ENCODE measurements around the gene NUPR2.
"Not testable (repeated sequence)": the region's sequence is repeated elsewhere in the genome, so short reads cannot be mapped to it uniquely, and the experiment has no call there.

The NUPR2 gene, protein sequence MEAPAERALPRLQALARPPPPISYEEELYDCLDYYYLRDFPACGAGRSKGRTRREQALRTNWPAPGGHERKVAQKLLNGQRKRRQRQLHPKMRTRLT

DNA sequence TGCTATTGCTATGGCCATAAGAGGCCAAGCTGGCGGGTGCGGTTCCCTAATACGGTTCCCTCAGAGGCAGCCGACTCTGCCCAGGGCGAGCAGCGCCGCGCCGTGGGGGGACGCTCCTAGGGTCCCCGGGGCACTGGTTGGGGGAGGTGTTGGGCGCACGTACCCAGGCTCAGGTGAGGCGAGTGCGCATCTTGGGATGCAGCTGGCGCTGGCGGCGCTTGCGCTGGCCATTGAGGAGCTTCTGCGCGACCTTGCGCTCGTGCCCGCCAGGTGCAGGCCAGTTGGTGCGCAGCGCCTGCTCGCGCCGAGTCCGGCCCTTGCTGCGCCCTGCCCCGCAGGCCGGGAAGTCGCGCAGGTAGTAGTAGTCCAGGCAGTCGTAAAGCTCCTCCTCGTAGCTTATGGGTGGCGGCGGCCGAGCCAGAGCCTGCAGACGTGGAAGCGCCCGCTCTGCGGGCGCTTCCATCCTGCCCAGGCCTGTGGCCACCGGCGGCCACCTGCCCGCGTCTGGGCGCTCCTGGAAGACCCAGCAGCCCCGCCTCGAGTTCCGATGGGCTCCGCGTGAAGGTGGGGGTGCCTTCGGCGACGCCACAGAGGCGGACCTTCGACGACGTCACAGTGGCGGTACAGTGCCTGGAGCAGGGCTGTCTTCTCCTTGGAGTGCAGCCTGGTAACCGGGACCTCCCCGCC is at the start of gene NUPR2:
Gene NUPR2 (minus strand): TSS at position 566 of the 687 bp plus-strand sequence. CDS start 103 bp downstream, at position 463.
- DNase-seq, result no peak

DNA sequence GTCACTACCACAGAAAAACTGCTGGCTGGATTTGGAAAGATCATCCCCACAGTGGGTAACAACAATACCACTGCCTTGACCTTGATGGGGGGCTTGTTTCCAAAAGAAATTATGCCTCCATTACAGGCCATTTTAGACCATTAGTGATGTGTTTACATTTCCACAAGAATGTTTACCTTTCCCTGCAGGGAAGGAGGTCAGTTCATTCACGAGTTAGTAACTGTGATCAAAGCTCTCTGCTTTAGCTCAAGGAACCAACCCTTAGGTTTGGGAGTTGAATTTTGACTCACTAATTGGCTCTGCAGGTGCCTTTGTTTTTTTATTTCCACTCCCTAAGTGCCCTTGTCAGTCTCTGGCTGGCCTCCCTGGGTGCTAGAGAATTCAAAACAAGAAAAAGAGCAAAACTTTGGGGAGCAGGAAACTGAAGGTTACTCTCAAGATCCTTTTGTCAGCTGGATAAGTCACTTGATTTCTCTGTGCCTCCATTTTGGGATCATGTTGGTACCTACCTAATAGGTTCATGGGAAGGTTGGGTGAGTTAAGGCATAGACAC is 41.1 kb upstream of the NUPR2 start:
- DNase-seq, result no peak

DNA sequence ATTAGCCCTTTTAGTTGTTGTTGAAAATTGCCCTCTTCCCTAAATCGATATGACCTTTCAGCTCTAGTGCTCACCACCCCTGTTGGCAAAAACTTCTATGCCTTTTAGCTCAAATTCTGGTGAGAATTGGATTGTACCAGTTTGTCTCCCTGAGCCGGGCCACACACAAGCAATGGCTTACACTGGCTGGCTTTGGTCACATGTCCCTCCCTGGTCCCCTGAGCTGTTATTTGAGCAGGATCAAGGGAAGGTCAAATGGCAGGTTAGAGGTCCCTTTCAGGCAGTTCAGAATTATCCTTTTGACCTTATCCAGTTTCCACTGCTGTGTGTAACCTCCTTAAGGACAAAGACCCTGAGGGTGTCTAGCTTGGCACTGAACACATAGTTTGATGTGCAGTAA is 14.8 kb upstream of the NUPR2 start:
- DNase-seq, result not testable (repeated sequence)

DNA sequence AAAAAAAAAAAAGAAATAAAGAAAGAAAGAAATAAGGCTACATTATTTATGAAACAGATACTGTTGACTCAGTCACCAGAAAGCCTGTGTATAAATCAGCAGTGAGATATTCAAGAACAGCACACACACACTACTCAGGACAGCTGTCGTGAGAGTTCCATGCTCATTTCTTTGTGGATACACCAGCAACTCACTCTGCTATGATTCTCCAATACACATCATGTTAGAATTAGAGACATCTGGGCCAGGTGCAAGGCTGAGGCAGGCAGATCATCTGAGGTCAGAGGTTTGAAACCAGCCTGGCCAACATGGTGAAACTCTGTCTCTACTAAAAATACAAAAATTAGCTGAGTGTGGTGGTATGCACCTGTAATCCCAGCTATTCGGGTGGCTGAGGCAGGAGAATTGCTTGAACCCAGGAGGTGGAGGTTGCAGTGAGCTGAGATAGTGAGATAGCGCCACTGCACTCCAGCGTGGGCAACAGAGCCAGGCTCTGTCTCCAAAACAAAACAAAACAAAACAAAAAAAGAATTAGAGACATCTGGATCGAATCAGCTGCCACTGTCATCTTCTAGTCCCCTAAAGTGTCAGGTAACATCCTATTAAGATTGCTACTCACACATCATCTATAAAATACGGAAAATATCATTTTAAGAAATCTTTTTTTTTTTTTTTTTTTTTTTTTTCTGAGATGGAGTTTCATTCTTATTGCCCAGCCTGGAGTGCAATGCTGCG is 11.2 kb upstream of the NUPR2 start:
- no peak for DNase-seq

DNA sequence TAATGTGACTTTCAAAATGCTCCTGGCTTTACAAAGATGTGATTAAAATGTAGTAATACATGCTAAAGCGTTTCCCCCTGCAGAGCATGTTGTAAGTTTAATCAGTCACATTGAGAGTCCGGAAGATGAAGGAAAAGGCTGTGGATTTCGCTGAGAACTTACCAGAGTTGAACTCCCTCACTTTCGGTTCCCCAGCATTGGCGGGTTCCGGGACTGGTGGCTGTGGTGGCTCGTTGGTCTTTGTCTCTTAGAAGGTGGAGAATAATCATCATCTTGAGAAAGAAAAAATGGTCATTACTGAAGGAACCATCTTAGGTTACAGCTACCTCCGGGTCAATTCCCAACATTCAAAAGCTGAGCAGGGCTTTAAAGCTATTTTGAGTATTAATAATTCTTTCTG is 9.6 kb upstream of the NUPR2 start:
- DNase-seq, result no peak

DNA sequence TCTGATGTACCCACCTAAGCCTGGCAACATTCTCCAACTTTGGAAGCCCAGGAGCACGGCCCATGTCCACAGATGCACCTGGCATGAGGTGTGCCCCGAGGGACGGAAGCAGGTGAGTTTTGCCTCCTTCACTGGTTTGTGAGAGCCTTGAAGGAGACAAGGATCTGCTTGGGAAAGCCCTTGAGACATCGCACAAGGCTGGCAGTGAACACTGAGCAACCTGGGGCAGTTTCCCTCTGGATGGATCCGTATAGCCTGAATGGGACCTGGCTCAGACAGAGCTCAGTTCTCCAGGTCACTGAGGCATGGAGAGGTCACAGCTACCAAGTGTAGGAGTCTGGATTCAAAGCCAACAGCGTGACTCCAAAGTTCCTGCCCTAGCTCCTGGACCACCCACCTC is 8.8 kb upstream of the NUPR2 start:
- DNase-seq, result no peak

DNA sequence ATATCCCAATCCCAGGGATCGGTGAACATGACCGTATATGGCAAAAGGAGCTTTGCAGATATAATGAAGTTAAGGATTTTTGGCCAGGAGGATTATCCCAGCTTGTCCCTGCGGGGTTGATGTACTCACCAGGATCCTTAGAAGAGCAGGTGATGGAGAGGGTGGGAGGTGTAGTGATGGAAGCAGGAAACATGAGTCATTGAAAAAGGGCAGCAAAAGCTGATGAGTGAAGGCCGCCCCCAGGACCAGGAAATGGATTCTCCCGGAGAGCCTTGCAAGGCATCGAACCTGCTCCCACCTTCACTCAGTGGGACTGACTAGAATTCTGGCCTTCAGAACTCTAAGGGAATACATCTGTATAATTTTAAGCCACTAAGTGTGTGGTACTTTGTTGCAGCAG is 5.2 kb upstream of the NUPR2 start:
- no peak for DNase-seq

DNA sequence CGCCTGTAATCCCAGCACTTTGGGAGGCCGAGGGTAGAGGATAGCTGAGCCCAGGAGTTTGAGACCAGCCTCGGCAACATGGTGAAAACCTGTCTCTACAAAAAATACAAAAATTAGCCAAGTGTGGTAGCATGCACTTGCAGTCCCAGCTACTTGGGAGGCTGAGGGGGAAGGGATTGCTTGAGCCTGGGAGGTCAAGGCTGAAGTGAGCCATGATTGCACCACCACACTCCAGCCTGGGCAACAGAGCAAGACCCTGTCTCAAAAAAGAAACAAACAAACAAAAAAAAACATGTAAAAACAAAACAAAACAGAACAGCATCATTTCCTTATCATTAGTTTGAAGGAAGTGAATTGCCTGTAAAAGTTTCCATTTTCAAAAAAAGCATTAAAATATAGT is 4.0 kb downstream of the NUPR2 start:
- not testable (repeated sequence) for DNase-seq

DNA sequence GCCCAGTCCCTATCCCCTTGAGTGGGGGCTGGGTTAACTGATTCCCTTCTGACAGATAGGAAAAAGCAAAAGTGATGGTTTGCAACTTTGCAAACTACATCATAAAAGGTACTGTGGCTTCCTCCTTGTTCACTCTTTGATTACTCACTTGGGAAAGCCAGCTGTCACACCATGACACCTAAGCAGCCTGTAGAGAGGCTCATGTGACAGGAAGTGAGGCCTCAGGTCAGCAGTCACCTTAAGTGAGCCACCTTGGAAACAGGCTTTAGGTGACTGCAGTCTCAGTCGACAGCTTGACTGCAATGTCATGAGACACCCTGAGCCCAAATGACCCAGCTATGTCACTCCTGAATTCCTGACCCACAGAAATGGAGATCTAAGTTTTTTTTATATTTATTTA is 5.6 kb downstream of the NUPR2 start:
- no peak for DNase-seq

DNA sequence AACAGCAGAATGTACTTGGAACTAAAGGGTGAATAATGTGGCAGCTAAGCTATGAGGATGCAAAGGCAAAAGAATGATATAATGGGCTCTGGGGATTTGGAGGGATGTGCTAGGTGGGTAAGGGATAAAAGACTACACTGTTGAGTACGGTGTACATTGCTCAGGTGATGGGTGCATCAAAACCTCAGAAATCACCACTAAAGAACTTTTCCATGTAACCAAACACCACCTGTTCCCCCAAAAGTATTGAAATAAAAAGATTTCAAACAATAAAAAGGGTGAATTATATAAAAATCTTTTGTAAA is 8.3 kb downstream of the NUPR2 start:
- DNase-seq, result no peak

DNA sequence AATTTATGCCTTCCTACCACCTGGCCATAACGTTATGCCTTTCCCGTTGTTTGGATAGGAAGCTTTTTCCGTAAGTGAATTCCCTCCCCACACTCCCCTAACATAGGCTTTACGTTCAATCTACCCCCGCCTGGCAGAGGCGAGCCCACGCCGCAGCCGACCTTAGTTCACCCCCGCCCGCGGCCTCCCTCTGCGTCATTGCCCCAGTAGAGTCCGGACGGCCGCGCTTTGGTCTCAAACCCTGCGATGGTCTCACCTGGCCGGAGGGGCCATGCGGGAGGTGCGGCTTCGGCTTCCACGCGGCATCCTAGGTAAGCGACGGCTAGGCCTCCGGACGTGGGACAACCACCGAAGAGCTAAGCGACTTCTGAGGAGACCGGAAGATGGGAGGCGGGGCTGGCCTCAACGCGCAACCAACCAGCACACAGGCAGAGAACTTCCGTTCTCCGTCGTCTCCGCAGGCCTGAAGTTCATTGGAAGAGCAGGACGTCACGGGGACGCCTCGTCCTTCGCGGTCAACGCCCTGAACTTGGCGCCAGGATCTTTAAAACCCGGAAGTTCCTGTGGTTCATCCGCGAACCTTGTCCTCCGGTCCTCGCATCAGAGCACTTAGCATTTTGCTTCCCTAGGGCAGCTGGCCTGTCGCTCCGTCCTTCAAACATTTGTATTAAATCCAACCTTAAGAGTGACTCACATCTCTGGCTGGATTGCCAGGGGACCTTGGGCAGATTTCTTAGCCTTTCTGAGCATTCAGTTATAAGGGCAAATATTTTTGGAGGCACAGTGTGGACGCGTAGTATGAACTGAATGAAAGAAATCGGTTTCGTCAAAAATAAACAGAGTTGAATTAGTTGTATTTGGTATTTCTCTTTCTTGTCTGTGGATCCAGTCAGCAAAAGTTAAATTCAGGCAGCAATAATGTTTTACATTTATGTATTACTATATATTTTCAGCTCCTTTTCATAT is 9.8 kb downstream of the NUPR2 start, which contains the start of gene CHCHD2:
Gene CHCHD2 (minus strand): TSS at position 369 of the 966 bp plus-strand sequence. CDS start 63 bp downstream, at position 306.
- DNase-seq, result peak; percentile 90

DNA sequence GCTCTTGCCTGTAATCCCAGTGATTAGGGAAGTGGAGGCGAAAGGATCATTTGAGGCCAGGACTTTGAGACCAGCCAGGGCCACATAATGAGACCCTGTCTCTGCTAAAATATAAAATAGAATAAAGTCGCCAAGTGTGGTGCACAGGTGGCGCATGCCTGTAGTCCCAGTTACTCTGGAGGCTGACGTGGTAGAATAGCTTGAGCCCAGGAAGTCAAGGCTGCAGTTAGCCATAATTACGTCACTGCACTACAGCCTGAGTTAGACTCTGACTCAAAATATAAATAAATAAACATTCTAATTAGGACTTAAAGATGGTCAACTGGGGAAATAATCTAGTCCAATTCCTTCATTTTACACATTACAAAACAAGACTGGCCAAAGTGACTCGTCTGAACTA is 10.7 kb downstream of the NUPR2 start:
- DNase-seq, result no peak

DNA sequence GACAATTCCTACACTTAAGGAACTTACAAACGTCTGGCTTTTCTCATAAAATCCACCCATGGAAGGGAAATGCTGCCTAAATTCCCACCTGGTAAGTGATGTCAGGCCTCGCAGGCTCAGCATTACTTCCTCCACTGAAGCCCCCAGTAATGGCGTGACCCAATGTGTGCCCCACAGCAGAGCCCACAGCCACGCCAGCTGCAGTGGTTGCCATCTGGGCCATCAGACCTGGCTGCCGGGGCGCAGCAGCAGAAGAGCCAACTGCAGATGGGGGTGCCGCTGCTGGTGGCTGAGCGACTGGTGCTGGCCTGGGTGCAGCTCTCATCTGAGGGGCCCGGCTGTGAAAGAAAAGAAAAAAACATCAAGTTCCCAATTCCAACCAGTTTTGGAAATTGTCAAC is 12.1 kb downstream of the NUPR2 start:
- not testable (repeated sequence) for DNase-seq

DNA sequence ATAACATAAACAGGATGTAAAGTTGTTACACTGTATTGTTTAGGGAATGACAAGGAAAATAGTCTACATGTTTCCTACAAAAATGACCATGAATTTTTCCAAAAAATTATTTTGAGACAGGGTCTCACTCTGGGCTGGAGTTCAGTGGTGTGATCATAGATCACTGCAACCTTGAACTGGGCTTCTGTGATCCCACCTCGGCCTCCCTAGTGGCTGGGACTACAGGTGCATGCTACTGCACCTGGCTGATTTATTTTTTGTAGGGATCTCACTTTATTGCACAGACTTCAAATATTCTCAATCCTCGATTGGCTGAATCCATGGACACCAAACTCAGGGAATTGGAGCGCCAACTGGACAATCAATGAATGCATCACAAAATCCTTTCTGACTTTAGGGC is 16.6 kb downstream of the NUPR2 start:
- no peak for DNase-seq

DNA sequence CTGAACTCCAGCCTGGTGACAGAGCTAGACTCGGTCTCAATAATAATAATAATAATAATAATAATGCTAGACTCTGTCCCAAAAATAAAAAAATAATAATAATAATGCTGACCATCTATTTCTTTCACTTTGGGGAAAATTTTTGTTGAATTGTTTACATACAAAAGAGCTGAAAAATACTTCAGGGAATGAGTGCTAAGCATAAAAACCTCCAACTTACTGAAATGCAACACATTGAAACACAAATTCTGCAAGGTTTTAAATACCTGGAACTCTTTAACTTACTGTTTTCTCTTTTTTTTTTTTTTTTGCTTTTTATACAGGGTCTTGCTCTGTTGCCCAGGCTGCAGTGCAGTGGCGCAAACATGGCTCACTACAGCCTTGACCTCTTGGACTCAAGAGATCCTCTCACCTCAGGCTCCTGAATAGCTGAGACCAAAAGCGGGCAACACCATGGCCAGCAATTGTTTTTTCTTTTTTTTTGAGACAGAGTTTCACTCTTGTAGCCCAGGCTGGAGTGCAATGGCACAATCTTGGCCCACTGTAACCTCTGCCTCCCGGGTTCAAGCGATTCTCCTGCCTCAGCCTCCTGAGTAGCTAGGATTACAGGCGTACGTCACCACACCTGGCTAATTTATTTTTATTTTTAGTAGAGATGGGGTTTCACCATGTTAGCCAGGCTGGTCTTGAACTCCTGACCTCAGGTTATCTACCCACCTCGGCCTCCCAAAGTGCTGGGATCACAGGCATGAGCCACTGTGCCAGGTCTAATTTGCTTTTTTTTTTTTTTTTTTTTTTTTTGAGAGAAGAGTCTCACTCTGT is 17.8 kb downstream of the NUPR2 start:
- not testable (repeated sequence) for DNase-seq

DNA sequence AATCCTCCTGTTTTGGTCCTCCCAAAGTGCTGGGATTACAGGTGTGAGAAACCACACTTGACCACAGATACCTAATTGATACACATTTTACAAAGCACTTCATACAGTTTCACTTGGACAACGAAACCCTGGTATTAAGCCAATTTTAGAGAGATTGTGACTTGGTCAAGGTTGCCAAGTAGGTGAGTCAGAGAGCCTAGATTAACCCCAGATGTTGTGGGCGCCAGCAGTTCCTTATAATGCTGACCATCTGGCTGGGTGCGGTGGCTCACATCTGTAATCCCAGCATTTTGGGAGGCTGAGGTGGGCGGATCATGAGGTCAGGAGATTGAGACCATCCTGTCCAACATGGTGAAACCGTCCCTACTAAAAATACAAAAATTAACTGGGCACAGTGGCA is 18.5 kb downstream of the NUPR2 start:
- DNase-seq, result no peak

DNA sequence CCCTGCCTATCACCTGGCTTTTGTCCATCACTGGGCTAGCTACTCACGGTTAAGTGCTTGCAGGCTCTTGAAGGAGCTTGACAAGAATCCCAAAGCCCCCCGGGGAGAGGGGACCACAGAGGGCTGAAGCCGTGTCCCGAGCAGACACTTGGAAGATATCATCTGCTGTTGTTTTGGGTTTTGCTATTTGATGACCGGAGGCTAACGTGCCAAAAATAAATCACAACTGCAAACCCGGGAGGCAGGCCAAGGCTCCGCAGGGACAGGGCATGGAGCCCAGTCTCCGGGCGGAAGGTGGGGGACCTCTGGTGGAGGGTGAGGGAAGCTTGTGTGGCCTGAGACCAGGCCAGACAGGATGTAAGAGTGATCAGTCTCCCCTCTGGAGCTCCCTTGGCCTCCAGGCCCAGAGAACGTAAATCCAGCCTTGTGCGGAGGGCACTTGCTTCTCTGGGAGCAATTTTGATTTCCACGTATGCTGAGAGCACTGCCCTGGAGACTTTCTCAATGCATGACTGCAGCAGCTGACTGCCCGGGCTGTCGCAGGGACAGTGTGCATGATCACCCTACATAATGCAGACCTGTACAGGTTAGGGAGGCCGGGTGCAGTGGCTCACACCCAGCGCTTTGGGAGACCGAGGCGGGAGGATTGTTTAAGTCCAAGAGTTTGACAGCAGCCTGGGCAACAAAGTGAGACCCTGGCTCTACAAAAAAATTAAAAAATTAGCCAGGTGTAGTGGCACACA is 23.3 kb downstream of the NUPR2 start, which contains the start of gene PHKG1:
Gene PHKG1 (minus strand): TSS at position 164 of the 743 bp plus-strand sequence. CDS start 4,011 bp downstream, outside the sequence.
- DNase-seq, result no peak

DNA sequence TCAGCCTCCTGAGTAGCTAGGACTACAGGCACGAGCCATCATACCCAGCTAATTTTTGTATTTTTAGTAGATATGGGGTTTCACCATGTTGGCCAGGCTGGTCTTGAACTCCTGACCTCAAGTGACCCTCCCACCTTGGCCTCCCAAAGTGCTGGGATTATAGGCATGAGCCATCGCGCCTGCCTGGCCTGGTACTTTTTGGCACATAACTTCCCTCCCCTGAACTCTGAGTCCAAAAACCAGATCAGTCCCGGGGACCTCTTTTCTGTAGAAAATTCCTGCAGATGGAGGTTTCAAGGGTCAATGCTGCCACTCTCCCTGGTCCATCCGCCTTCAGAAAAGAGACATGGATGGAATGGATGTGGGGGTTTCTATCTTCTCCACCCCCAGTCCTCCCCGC is 23.8 kb downstream of the NUPR2 start:
- DNase-seq, result not testable (repeated sequence)

DNA sequence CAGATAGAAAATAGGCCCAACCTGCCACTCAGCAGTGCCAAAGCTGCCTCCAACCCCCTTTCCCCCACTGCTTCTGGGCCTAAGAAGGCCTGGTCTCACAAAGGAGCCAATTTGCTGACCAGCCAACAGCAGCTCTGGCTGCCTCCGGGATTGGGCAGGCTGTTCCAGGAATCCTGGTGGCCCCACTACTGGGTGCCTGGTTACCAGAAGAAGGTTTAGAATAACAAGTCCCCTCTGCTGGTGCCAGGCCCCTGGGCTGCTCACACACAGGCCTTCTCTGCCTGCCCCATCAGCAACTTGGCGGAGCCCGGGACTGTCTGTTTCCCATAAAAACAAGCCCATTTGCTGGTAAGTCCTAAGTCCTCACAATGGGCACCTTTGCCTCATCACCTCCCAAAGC is 24.6 kb downstream of the NUPR2 start:
- no peak for DNase-seq

DNA sequence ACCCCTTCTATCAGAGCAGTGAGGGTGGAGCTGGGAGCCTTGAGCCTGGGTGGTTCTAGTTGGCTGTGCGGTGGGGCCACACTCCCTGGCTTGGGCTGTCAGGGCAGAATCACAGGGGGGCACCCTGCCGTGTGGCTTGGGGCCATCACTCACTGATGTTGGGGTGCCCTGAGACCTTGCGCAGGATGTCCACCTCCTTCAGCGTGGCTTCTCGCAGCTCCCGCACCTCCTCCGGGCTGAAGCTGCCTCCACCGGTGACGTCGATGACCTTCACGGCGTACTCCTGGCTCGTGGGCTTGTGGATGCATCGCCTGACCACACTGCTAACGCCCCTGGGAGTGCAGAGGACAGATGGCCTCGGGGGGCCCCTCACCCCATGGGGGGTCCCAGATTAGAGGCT is 28.8 kb downstream of the NUPR2 start:
- no peak for DNase-seq

DNA sequence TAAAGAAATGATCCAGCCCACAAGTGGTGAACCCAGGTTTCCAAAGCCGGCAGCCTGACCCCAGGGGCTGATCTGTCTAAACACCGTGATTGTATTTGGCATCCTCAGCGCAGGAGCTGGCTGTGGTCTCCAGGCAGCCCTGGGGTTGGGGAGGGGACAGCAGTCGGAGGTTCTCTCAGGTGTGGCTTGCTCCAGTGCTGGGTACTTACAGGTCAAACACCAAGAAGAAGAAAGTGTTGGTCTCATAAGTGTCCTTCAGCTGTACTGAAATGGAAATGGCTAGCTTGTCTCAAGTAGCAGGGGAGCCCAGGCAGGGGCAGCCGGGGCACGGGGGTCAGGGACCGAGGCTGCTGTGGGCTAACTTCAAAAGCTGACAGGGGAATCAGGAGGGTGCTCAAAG is 29.5 kb downstream of the NUPR2 start:
- no peak for DNase-seq

All from activated CD8-positive, alpha-beta memory T cell treated with anti-CD3 and anti-CD28 coated beads for 24 hours (primary cell).